ENCODE results near the gene CAMTA1.

The CAMTA1 gene

GRCh38 chr1:6930732-6931300 lies 145.6 kb downstream of the CAMTA1 start:
- ATAC-seq (ENCODE audit: low read depth) (no peak), DNase-seq (ENCODE audit: low spot score) (no peak)
- no peak for TF ChIP-seq CTCF (IDR thresholded peaks at IDR 0.05; ENCODE audit: poor library complexity, severe bottlenecking)
- Histone ChIP-seq H3K9me3 (ENCODE audit: severe bottlenecking) (no peaks in the 10 kb centered on the region), H3K36me3 (ENCODE audit: low read depth) (no peaks in the 10 kb centered on the region), H3K27ac (ENCODE audit: poor library complexity, severe bottlenecking) (no peak overlapping the region), H3K4me1 (ENCODE audit: insufficient read depth, poor library complexity, severe bottlenecking) (no peaks in the 10 kb centered on the region), H3K4me3 (ENCODE audit: severe bottlenecking) (no peak overlapping the region), H3K27me3 (ENCODE audit: insufficient read depth, poor library complexity, severe bottlenecking) (peaks cover 17% of the 10 kb centered on the region)

- DNase-seq (ENCODE audit: low spot score) (no peak), ATAC-seq (ENCODE audit: low read depth) (no peak)
- Histone ChIP-seq H3K9me3 (ENCODE audit: severe bottlenecking) (no peaks in the 10 kb centered on the region), H3K4me1 (ENCODE audit: insufficient read depth, poor library complexity, severe bottlenecking) (no peaks in the 10 kb centered on the region), H3K36me3 (ENCODE audit: low read depth) (no peaks in the 10 kb centered on the region), H3K27ac (ENCODE audit: poor library complexity, severe bottlenecking) (no peak overlapping the region), H3K4me3 (ENCODE audit: severe bottlenecking) (no peak overlapping the region), H3K27me3 (ENCODE audit: insufficient read depth, poor library complexity, severe bottlenecking) (peaks cover 24% of the 10 kb centered on the region)
- TF ChIP-seq CTCF (IDR thresholded peaks at IDR 0.05; ENCODE audit: poor library complexity, severe bottlenecking), result no peak
Observed at GRCh38 chr1:6935361-6935883, 150.2 kb downstream of the CAMTA1 start.

- TF ChIP-seq CTCF (IDR thresholded peaks at IDR 0.05; ENCODE audit: poor library complexity, severe bottlenecking), result no peak
- no peak for DNase-seq (ENCODE audit: low spot score)
- Histone ChIP-seq H3K27me3 (ENCODE audit: insufficient read depth, poor library complexity, severe bottlenecking) (peaks cover 24% of the 10 kb centered on the region), H3K27ac (ENCODE audit: poor library complexity, severe bottlenecking) (no peak overlapping the region), H3K4me1 (ENCODE audit: insufficient read depth, poor library complexity, severe bottlenecking) (no peaks in the 10 kb centered on the region), H3K9me3 (ENCODE audit: severe bottlenecking) (no peaks in the 10 kb centered on the region), H3K36me3 (ENCODE audit: low read depth) (no peaks in the 10 kb centered on the region), H3K4me3 (ENCODE audit: severe bottlenecking) (no peak overlapping the region)
- no peak for ATAC-seq (ENCODE audit: low read depth)
Observed at GRCh38 chr1:6935911-6936690, 150.8 kb downstream of the CAMTA1 start.

- Histone ChIP-seq H3K4me3 (ENCODE audit: severe bottlenecking) (no peak overlapping the region), H3K36me3 (ENCODE audit: low read depth) (no peaks in the 10 kb centered on the region), H3K27ac (ENCODE audit: poor library complexity, severe bottlenecking) (no peak overlapping the region), H3K27me3 (ENCODE audit: insufficient read depth, poor library complexity, severe bottlenecking) (peaks cover 24% of the 10 kb centered on the region), H3K9me3 (ENCODE audit: severe bottlenecking) (no peaks in the 10 kb centered on the region), H3K4me1 (ENCODE audit: insufficient read depth, poor library complexity, severe bottlenecking) (no peaks in the 10 kb centered on the region)
- DNase-seq (ENCODE audit: low spot score) (no peak), ATAC-seq (ENCODE audit: low read depth) (no peak)
- no peak for TF ChIP-seq CTCF (IDR thresholded peaks at IDR 0.05; ENCODE audit: poor library complexity, severe bottlenecking)
Observed at GRCh38 chr1:6937048-6937447, 151.8 kb downstream of the CAMTA1 start.

GRCh38 chr1:6939363-6939762 lies 154.1 kb downstream of the CAMTA1 start:
- peaks cover 21% of the 10 kb centered on the region for H3K27me3 ChIP-seq (ENCODE audit: insufficient read depth, poor library complexity, severe bottlenecking)
- DNase-seq (ENCODE audit: low spot score), result no peak
- no peaks in the 10 kb centered on the region for H3K9me3 ChIP-seq (ENCODE audit: severe bottlenecking)
- H3K27ac ChIP-seq (ENCODE audit: poor library complexity, severe bottlenecking), result no peak overlapping the region
- no peak overlapping the region for H3K4me3 ChIP-seq (ENCODE audit: severe bottlenecking)
- TF ChIP-seq CTCF (IDR thresholded peaks at IDR 0.05; ENCODE audit: poor library complexity, severe bottlenecking), result no peak
- H3K36me3 ChIP-seq (ENCODE audit: low read depth), result no peaks in the 10 kb centered on the region
- ATAC-seq (ENCODE audit: low read depth), result no peak
- H3K4me1 ChIP-seq (ENCODE audit: insufficient read depth, poor library complexity, severe bottlenecking), result no peaks in the 10 kb centered on the region

Measured in RWPE2 (cell line).